ENCODE data around the gene ACTA2.

Gene ACTA2

DNA sequence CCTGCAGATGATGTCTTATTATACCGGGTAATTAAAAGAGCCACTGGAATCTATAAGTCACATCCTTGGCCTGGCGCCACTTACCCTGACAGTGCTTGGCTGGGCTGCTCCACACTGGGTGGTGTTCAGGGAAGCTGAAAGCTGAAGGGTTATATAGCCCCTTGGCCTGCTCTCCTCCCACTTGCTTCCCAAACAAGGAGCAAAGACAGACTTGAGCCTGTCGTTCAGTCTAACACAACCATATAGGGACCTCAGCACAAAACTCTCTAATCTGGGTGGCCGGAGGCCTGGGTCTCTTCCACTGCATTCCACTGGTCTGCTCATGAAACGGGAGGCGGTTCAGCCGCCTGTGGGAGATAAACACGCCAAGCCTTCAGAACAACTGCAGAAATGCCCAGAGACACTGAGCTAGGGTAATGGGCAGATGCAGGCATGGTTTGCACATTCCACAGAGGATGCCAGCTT is at the start of gene ACTA2:
Gene ACTA2 (minus strand): TSS at position 127 of the 465 bp plus-strand sequence. CDS start 3,843 bp downstream, outside the sequence.
- no peak for DNase-seq

DNA sequence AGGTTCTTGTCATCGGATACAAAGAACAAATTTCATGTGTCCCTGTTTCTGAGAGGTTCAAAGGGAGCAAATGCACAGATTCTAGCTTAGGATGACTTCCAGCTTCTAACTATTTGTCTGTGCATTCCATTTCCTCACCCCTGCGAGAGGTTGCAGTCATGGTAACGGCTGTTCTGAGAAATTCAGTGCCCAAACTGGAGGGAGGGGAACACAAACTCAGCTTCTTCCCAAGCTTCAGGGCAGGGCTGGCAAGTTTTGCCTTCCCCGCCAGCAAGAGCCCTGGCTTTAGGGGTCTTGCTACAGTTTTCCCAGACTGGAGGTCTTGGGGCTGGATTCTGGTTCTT is 49.1 kb upstream of the ACTA2 start:
- DNase-seq: no peak

DNA sequence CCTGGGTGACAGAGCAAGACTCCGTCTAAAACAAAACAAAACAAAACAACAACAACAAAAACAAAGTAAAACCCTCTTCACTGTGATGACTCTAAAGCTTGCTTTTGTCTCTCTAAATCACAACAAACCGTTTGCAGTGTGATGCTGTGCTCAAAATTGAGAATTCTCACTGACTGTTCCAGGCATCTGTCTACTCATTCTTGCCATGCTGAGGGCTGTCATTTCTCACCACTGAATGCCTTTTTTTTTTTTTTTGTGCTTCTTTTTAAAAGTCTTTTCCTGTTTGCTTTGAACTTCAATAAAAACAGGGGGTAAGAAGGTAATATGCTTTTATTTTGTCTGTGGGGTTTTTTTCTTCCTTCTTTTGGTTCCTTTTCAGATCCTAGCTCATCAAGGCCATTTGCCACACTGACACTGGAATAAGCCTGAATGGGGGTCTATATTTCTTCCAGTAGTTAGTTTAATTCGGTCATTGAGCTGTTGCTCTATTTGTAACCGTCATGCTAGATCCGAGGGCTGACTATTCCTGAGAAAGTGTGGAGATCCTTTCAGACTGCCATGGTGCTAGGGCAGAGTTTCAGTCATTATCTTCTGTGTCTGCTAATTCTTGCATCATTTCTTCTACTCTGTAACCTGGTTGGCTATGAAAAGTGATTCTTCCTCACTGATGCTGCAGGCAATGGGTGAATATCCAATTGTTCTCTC is 48.6 kb upstream of the ACTA2 start:
- DNase-seq: no peak

DNA sequence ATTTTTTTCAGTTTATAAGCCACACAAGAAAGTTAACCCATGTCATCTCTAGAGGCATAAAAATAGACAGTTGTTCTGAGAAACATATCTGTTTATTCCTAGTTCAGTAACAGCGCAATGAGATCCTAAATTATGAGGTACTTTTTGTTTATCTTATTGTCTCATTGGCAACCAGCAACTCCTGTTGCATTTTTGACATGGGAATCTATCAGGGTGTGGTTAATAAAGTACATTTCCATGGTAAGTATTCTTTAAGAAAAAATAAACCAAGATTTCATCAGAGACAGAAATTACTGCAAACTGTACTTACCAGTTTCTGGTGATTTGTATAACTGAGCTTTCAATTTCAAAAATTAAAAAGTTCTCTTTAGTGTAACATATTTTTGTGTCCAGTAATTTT is 47.1 kb upstream of the ACTA2 start:
- no peak for DNase-seq

DNA sequence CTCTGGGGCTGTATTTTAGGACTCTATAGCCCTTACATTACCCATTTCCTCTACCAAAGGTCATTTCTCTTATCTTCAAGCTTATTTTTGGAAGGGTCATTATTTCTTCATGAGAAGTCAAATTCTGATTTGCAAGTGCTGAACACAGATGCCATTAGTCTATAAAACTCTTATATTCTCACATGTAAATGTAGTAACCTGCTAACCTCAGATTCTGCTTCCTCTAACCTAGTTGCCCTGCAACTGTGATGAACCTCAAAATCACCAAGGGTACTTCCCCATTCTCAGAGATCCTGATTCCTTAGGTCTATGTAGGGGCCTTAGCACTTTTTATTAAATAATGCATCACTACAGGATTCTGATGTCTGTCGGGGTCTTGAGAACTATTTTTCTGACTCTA is 44.4 kb upstream of the ACTA2 start:
- no peak for DNase-seq

DNA sequence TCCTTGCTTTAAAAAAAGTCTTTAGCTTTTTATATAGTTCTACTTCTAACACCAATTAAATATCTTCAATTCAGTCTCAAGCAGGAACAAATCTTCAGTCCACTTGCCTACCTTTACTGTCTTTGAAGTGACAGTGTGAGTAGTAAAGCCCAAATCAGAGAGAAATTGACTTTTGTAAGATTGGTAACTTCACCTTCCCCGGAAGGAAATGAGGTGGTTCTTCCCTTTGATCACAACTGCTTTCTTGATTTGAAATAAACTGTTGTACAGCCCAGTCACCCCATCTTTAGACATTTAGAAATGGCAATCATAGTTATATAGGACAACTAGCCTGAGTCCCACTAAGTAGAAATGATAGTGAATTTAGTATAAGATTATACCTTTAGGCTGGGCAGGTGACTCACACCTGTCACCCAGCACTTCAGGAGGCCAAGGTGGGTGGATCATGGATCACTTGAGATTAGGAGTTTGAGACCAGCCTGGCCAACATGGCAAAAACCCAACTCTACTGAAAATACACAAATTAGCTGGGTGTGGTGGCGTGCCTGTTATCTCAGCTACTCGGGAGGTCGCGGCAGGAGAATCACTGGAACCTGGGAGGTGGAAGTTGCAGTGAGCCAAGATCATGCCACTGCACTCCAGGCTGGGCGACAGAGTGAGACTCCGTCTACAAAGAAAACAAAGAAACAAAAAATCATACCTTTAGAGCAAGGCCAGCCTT is 42.7 kb upstream of the ACTA2 start:
- DNase-seq: no peak

DNA sequence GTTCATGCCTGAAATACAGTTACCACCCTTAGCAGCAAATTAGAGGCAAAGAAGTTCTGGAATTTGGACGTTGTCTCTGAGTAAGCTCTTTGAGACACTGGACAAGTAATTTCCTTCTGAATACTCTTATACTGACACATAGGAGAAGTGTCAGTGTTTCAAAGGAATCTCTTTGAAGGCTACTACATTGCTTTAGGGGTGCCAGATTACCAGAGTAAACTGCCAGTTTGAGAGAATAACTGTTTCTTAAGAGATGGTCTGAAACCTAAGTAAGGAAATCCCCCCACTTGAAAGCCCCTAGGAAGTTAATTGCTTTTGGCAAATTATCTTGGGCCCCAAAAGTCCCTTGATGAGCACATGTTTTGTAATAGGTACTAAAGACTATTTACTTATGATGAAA is 41.4 kb upstream of the ACTA2 start:
- no peak for DNase-seq

DNA sequence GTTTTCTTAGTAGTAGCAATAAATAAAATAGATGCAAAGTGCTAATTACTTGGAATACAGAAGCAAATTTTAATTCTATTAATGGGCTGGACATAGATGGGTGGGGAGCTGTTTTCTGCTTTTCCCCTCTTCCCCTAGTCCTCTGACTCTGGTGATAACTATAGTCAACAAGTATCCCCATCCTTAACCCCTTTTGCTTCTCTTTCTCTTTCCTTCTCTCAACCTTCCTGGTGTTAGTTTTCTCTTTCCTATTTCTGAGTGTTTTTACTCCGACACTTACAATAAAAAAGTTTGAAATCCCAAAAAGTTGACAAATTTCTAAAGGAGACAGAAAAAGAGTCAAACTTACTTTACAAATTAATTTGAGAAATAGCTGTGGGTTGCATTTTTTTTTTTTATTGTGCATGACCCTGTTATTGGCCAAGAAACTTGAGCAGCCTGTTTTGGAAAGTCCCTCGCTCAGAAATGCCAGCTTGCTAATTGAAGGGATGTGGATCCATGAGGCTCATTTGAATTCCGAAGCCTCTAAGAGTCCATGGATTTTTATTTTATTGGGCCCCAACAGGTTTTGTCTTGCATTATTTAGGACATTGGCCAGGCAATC is 40.5 kb upstream of the ACTA2 start:
- DNase-seq: peak; percentile 17

DNA sequence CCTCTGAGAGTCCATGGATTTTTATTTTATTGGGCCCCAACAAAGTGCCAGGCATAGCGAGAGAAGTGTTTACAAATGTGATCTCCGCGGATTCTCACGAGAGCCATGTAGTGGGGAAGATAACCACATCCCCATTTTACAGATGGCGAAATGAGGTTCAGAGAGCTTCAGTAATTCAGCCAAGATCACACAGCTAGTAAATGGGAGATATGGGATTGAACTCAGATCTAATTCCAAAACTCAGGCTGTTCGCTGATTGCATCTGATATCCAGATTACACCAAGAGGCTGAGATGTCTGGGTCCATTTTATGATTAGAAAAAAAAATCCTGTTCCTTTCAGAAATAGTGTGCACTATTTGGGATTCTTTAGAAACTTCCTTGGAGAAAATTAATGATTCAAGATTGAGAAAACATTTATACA is 39.3 kb upstream of the ACTA2 start:
- DNase-seq: no peak

DNA sequence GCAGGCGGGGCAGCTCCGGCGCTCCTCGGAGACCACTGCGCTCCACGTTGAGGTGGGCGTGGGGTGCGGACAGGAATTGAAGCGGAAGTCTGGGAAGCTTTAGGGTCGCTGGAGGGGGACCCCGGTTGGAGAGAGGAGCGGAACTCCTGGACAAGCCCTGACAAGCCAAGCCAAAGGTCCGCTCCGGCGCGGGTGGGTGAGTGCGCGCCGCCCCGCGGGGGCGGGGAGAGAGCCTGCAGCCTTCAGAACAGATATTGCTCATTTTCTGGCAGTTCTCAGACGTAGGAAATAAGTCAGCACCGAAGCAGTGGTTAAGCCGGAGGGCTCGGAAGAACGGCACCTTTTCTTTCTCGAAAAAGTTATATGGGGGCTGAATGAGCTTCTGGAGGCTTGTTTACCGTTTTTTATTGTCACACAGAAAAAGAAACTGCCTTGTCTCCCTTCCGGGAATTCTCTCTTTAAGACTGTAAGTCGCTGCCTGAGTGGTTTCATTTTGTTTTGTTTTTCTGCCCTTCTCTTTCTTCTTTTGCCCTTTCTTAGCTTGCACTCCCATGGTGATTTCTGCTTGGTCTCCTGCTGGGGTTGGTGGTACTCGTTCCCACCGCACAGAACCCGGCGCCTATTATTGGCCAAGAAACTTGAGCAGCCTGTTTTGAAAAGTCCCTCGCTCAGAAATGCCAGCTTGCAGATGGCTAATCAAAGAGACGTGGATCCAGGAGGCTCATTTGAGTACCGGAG is 38.8 kb upstream of the ACTA2 start:
- DNase-seq: peak; percentile 55

DNA sequence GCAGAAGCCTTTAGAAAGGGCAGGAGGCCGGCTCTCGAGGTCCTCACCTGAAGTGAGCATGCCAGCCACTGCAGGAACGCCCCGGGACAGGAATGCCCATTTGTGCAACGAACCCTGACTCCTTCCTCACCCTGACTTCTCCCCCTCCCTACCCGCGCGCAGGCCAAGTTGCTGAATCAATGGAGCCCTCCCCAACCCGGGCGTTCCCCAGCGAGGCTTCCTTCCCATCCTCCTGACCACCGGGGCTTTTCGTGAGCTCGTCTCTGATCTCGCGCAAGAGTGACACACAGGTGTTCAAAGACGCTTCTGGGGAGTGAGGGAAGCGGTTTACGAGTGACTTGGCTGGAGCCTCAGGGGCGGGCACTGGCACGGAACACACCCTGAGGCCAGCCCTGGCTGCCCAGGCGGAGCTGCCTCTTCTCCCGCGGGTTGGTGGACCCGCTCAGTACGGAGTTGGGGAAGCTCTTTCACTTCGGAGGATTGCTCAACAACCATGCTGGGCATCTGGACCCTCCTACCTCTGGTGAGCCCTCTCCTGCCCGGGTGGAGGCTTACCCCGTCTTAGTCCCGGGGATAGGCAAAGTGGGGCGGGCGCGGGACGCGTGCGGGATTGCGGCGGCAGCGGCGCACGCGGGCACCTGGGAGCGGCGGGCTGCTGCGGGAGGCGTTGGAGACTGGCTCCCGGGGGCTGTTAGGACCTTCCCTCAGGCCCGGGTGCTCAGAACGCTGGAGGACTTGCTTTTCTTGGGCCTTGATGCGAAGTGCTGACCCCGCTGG is 38.0 kb upstream of the ACTA2 start, which contains the start of gene FAS:
Gene FAS (plus strand): TSS at position 415 of the 777 bp plus-strand sequence. CDS start 79 bp downstream, at position 494.
- peak; percentile 77 for DNase-seq

DNA sequence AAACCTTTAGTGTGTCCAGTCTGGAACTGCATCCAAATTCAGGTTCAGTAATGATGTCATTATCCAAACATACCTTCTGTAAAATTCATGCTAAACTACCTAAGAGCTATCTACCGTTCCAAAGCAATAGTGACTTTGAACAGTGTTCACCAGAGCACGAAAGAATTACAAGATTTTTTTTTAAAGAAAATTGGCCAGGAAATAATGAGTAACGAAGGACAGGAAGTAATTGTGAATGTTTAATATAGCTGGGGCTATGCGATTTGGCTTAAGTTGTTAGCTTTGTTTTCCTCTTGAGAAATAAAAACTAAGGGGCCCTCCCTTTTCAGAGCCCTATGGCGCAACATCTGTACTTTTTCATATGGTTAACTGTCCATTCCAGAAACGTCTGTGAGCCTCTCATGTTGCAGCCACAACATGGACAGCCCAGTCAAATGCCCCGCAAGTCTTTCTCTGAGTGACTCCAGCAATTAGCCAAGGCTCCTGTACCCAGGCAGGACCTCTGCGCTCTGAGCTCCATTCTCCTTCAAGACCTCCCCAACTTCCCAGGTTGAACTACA is 37.3 kb upstream of the ACTA2 start:
- no peak for DNase-seq

DNA sequence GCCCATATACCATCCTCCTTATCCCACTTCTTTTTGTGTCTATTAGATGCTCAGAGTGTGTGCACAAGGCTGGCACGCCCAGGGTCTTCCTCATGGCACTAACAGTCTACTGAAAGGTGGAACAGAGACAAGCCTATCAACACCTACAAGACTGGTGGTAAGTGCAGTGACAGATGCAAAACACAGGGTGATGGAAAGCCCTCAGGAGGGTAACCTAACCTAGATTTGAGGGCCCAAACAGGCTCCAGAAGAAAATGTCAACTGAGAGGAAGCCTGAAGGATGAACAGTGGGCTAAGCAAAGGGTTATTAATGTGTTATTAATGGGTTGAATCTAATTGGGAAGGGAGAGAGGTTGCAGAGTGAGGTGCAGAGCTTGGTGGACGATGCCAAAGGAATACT is 36.9 kb upstream of the ACTA2 start:
- no peak for DNase-seq

DNA sequence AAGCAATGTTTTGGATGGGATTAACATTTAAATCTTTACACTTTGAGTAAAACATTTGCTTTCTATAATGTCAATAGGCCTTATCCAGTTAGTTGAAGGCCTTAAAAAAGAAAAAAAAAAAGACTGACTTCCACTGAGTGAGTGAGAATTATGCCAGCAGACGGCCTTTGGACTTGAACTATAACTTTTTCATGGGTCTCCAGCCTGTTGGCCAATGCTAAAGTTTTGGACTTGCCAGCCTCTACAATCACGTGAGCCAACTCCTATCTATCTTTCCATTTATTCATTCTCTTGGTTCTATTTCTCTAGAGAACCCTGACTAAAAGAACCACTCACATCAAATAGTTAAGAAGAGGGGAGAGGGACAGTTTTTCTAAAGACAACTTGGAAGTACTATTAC is 35.3 kb upstream of the ACTA2 start:
- DNase-seq: no peak

DNA sequence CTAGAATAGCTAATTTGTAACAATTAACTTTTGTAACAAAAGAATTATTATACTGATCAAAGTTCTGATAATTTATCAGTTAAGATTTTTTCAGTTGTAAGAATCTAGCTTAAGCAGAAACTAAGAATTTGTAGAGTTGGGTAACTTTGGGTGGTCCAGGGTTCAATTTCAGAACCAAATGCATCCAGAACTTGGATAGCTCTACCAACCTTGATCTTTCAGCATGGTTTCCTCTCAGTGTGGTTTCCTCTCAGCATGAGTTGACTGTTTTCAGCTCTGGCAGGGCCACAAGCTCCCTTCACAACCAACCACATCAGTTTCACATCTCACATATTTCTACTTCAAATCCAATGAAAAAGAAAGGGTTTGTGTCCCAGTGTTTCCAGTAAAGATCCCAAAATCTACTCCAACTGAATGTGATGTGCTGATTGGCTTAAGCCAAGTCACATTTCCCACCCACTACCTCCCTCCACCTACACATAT is 34.7 kb upstream of the ACTA2 start:
- no peak for DNase-seq

DNA sequence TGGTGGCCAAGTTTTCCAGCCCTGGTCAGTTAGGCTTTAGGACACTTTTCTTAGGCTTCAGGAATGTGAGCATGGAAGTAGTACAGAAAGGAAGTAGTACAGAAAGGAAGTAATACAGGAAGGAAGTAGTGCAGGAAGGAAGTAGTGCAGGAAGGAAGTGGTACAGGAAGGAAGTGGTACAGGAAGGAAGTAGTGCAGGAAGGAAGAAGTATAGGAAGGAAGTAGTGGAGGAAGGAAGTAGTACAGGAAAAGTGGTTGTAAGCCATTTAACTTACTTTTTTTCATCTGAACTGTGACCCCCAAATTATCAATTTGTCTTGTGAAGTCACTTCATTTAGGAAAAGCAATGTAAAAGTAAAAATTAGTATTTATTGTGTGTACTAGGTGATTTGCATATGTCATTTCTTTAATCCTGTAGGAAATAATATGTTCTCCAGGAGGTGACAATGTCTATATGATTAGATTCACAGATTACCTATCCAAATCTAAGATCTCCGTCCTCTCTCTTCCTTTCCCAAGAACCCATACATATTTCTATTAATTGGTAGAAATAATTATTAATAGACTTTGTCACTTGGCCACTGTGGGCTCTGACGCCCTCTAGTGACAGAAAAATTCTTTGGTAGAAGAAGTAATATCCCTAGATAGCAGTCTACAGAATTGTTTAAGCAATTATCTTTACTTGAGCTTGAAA is 34.1 kb upstream of the ACTA2 start:
- peak; percentile 54 for DNase-seq

DNA sequence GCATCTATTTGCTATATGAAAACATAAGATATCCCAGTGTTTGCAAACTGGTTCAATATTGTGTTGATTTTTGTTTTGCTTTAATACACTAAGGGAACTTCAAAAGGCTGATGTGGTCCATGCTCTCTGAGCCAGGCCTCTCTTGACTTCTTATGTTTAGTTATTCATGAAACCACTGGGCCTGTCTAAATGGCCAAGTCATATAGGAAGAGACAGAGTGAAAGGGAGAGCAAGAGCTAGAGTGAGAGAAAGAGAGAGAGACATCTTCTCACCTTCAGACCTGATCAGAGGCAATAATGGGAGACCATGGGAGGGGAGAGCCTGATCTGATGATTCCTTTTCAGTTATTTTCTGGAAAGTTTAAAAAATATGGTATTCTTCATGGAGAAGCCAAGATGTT is 32.0 kb upstream of the ACTA2 start:
- no peak for DNase-seq

DNA sequence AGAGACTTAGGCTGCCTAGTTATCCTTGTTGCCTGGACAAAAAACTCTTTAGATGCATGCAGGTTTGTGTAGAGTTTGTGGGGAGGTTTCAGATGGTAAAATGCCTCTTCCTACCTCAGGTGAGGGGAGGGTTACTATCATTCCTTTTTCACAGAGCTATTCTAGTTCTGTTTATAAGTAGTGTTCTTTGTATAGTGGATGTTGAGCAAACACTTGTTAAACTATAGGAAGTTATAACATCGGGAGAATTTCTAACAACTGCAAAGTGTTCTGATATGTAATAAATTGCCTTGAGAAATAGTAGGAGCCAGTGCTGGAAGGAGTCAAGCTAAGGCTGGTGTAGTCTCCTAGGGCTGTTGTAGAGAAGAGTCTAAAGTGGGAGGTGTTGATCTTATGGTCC is 31.4 kb upstream of the ACTA2 start:
- DNase-seq: no peak

DNA sequence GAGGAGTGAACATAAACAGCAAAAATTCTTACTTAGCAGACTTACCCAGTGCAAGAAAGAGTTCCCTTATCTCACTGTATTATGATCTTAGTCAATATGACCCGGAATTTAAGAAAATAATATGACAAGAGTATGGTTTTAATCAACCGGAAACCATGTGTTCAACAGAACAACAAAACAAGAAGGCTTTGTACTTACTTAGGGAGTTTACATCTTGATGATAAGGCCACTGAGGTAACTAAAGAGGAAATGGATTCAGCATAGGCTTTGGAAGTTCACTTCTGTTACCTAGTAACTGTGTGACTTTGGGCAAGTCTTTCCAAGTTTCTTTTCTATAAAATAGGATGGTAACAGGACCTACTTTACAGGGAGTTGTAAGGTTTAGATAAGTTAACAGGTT is 30.6 kb upstream of the ACTA2 start:
- DNase-seq: no peak

DNA sequence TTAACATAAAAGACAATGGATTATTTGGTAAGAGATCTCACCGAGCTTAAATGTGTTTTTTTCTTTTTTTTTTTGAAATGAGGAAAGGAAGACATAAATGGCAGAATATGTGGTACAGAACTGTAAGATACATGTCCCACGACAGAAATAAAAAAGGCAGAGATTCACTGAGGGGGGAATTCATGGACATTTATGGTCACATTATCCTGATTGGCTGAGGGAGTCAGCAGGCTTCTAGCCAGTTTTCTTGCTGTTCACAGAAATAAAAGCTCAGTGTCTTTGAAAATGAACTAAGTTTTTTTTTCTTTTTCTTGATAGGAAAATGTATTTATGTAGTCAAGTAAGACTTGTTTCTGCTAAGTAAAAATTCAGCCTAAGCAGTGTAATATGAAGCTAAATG is 29.8 kb upstream of the ACTA2 start:
- no peak for DNase-seq

DNA sequence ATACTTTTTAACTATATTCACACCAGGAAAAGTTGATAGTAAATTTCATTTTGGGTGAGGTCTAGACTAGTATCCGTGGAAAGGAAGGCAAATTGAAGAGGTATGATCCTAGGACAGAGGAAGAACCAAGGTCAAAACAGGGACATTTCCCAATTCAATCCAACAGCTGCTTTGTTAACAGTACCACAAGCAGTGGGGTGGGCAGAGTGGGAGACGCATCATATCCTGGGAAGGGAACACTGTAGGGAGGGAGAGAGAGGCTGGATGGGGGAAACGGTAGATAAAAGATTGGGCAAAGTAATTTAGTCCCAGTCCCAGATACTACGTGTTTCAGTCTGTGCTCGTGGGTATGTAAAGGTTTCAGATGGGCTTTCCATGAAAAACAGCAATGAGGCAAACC is 28.9 kb upstream of the ACTA2 start:
- no peak for DNase-seq

Data from RPMI8226 (cell line).